Measurements from ENCODE around the gene PTGER4.
"Not testable (repeated sequence)": the region's sequence is repeated elsewhere in the genome, so short reads cannot be mapped to it uniquely, and the experiment has no call there.

Gene PTGER4

GRCh38 chr5:40679913-40680681, at the start of gene PTGER4:
TSS of gene PTGER4 (plus strand) at chr5:40679915. CDS start at chr5:40680994, 1,079 bp downstream.
- no peak for FAIRE-seq

DNA sequence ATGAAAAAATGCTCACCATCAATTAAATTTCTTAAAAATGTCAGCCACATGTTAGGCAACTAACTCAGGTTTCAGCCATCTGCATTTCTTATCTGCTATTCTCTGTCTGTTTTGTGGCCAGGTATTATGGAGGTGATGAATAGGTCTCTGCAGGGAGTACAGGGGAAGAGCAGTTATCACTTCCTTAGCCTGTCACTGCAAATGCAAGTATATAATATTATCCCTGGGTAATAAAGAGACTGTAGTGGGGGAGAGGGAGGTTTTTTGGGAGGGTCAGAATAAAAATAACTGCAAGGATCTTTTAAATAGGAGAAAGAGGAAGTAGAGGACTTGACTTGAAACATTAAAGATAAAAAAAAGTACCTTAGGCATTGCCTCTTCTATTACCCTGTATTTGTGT, 49.6 kb upstream of the PTGER4 start:
- FAIRE-seq, result no peak

DNA sequence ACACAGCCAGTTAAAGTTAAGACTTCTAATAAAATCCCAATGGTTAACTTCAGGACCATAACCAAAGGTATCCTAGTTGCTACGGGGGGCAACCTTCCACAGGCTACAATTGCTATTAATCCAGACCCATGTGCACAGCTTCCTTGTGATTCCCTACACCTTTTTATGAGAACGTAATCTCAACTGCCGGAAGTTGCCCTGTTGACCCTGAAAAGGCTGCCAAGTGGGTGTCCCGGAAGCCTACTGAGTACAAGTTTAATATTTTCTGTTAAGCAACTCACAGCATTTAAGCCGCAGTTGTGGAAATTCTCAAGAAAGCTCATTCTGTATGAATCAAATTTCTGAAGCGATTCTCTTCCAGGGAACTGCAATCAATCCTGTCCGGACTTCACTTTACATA, 48.5 kb upstream of the PTGER4 start:
- FAIRE-seq, result no peak

DNA sequence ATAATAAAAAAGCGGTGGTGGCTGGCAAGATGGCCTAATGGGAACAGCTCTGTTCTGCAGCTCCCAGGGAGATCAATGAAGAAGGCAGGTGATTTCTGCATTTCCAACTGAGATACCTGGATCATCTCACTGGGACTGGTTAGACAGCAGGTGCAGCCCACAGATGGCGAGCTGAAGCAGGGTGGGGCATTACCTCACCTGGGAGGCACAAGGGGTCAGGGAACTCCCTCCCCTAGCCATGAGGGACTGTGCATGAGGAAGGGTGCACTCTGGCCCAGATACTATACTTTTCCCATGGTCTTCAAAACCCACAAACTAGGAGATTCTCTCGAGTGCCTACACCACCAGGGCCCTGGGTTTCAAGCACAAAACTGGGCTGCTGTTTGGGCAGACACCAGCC, 45.6 kb upstream of the PTGER4 start:
- FAIRE-seq, result no peak

DNA sequence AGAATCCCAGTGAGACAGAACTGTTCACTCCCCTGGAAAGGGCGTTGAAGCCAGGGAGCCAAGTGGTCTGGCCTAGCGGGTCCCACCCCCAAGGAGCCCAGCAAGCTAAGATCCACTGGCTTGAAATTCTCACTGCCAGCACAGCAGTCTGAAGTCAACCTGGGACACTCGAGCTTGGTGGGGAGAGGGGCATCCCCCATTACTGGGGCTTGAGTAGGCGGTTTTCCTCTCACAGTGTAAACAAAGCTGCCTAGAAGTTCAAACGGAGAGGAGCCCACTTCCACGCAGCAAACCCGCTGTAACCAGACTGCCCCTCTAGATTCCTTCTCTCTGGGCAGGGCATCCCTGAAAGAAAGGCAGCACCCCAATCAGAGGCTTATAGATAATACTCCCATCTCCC, 45.1 kb upstream of the PTGER4 start:
- no peak for FAIRE-seq

DNA sequence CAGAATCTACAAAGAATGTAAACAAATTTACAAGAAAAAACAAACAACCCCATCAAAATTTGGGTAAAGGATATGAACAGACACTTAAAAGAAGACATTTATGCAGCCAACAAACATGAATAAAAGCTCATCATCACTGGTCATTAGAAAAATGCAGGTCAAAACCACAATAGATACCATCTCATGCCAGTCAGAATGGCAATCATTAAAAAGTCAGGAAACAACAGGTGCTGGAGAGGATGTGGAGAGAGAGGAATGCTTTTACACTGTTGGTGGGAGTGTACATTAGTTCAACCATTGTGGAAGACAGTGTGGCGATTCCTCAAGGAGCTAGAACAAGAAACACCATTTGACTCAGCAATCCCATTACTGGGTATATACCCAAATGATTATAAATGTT, 40.2 kb upstream of the PTGER4 start:
- not testable (repeated sequence) for FAIRE-seq

- no peak for FAIRE-seq
Measured at GRCh38 chr5:40646266-40646665, 33.4 kb upstream of the PTGER4 start.

DNA sequence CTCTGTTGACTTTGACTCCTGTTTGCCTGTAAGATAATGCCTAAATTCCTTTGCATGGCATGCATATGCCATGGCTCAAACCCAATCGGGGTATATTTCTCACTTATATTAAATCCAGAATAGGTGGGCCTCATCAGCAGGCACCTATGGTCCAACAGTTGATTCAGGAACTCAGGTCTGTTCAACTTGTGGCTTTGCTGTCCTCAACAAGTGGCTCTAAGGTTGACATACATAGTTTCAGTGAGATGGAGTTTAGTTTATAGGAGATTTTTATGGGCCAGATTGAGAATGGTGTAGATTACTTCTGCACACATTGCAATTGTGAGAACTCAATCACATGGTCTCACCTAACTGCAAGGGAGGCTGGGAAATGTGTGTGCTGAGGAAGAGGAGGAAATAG, 31.6 kb upstream of the PTGER4 start:
- no peak for FAIRE-seq

DNA sequence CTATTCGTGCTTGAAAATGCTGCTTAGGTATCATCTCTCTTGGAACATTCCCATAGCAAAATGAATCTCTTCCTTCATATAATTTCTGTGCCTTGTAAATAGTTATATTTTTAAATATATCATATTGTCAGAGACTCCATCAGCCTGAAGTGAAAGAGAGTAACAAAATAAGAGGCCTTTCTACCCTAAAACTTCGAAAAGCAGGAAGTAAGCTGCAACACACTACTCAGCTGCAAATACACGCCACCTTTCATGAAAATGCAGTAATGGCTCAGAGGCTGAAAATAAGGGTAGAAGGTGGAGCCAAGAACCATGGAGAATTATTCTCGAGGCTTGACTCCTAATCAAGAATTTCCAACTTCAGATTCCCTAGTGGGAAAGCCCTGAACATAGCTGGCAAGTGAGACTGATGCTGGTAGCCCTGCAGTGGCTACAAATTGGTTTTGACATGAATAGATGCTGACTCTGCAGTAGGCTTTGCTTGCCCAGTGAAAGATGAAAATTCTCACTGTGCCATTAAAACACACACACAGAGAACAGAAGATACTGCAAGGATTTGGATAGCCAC, 30.2 kb upstream of the PTGER4 start:
- no peak for FAIRE-seq

DNA sequence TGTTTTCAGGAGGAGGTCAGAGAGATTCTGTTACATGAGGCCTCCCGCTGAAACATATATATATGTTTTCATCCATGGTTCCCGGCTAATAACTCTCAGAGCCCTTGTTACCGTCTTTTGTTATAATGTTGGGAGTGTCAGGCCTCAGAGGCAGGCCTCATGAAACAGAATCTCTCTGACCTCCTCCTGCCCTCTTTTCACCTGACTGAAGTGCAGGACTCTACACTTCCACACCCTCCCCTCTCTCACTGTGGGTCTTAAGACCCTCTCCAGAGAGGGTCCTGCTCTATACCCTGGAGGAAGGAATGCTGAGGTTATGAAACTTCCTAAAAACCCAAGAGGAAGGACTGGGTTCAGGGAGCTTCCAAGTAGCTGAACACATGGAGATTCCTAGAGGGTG, 28.5 kb upstream of the PTGER4 start:
- no peak for FAIRE-seq

GRCh38 chr5:40652441-40653220, 27.1 kb upstream of the PTGER4 start:
- FAIRE-seq, result no peak

DNA sequence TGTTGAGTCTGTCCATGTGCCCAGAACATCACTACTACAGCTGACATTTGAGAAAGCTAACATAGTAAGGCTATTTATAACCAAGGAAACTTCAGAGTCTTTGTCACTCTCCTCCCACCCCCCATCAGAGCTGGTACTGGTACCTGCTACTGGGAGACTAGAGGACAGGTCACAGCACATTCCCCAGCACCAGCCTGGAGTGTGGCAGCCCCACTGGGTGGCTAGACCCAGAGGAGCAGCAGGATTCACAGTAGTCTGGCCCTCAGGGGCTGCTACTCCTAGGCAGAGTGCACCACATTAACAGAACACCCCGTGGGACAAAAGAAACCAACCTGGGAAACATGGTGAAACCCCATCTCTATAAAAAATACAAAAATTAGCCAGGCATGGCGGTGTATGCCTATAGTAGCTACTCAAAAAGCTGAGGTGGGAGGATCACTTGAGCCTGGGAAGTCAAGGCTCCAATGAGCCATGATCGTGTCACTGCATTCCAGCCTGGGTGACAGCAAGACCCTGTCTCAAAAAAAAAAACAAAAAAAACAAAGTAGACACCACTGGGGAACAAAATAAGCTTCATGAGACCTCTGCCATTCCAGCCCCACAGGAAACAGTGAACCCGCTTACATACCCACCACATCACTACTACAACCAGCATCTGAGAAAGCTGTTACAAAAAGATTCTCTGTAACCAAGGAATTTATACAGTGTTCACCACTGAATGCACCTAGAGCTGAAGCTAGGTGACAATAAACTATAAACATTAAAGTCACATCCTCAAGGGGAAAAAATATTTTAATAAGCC, 26.3 kb upstream of the PTGER4 start:
- FAIRE-seq, result no peak

- FAIRE-seq, result no peak
Measured at GRCh38 chr5:40654377-40654991, 25.2 kb upstream of the PTGER4 start.

- no peak for FAIRE-seq
Measured at GRCh38 chr5:40655138-40655537, 24.6 kb upstream of the PTGER4 start.

- not testable (repeated sequence) for FAIRE-seq
Measured at GRCh38 chr5:40656091-40656490, 23.6 kb upstream of the PTGER4 start.

GRCh38 chr5:40656766-40657165, 22.9 kb upstream of the PTGER4 start:
- FAIRE-seq, result no peak

DNA sequence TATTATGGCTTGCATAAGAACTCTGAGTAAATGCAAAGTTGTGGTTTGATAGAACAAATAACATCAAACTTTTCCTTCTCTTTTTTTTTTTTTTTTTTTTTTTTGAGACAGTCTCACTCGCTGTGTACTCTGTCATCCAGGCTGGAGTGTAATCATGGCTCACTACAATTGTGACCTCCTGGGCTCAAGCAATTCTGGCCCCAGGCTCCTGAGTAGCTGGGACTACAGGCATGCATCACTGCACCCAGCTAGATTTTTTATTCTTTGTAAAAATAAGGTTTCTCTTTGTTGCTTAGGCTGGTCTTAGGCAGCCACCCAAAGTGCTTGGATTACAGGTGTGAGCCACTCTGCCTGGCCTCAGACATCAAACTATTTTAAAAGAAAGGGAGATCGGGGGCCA, 19.0 kb upstream of the PTGER4 start:
- FAIRE-seq, result no peak

- no peak for FAIRE-seq
Measured at GRCh38 chr5:40665635-40666298, 13.9 kb upstream of the PTGER4 start.

GRCh38 chr5:40666657-40667056, 13.1 kb upstream of the PTGER4 start:
- FAIRE-seq, result no peak

GRCh38 chr5:40667161-40667663, 12.5 kb upstream of the PTGER4 start:
- FAIRE-seq, result no peak

DNA sequence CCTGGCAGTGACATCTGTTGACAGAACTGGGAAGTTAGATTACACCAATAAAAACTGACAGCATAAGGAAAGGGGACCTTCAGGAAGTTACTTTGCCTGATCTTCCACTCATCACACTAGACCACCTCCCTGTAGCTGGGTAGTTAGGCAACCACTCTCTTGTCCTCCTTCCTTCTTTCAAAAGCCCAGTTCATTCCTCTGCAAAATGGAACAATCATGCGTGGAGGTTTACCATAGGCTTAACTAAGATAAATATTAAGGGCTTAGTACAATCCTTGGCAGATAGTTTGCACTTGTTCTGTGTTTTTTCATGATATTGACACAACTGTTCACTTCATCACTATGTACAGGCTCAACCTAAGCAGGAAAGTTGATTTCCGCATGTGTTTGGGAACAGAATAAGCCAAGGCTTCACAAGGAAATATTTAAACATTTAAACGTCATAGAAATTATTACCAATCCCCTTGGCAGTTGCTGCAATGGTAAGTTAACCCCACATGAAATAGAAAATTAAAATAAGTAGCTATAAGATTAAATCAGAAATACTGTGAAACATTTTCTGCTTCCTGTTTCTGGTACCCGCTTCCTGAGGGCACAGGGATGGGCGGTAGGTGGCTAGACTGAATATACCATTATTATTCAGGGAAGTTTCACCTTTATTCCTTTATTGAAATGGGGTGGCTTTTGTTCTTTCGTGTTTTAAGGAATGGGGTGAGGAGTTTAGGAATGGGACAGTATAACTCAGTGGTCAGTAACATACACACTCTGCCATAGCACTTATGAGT, 9.9 kb upstream of the PTGER4 start:
- no peak for FAIRE-seq
